Activated CD4-positive, alpha-beta memory T cell treated with anti-CD3 and anti-CD28 coated beads for 36 hours (primary cell): Measurements from ENCODE around the gene JAKMIP1. TPM values are rescaled to one million over a fixed set of nuclear protein-coding genes. Genes with fewer than 3 reads are reported as not detected.

Source experiments
- CTCF ChIA-PET: fragments of 350-600 bp; sonication (Branson Sonifier 250); formaldehyde crosslinking; loops from one replicate; lab custom pipeline; 2021; ENCODE audit warnings: antibody characterized with exemption, inconsistent platforms; lab: Charles Lee
- POLR2A ChIA-PET: fragments of 350-600 bp; sonication (Branson Sonifier 250); formaldehyde crosslinking; loops from one replicate; lab custom pipeline; 2021; ENCODE audit warnings: antibody characterized with exemption; lab: Charles Lee
- DNase-seq: peaks from one replicate; pipeline ENCODE4 v3.0.0-alpha.2; 2020
- H3K27ac Mint-ChIP-seq: one replicate; pipeline ENCODE4 v1.8.0; 2021; ENCODE audit warnings: mixed read lengths
- H3K27me3 Mint-ChIP-seq: one replicate; pipeline ENCODE4 v1.8.0; 2021; ENCODE audit warnings: mixed read lengths
- H3K36me3 Mint-ChIP-seq: one replicate; pipeline ENCODE4 v1.8.0; 2021; ENCODE audit warnings: mixed read lengths
- H3K4me1 Mint-ChIP-seq: one replicate; pipeline ENCODE4 v1.8.0; 2021; ENCODE audit warnings: low read depth, mixed read lengths
- H3K4me3 Mint-ChIP-seq: one replicate; pipeline ENCODE4 v1.8.0; 2021; ENCODE audit warnings: mild to moderate bottlenecking, mixed read lengths
- H3K9me3 Mint-ChIP-seq: one replicate; pipeline ENCODE4 v1.8.0; 2021; ENCODE audit warnings: mixed read lengths
- intact Hi-C: fragments of 100-400 bp; cut with micrococcal nuclease; formaldehyde crosslinking; loops from one replicate; pipeline ENCODE4 v1.15.1; 2023
- total RNA-seq, 2 experiments: library from RNA; stranded (reverse); gene quantifications; one replicate each; pipeline ENCODE4 v1.2.3, GENCODE V29; 2021

Gene JAKMIP1
- total RNA-seq, 2 experiments from 2014 or later, result 17.7 to 18.1 TPM

DNA sequence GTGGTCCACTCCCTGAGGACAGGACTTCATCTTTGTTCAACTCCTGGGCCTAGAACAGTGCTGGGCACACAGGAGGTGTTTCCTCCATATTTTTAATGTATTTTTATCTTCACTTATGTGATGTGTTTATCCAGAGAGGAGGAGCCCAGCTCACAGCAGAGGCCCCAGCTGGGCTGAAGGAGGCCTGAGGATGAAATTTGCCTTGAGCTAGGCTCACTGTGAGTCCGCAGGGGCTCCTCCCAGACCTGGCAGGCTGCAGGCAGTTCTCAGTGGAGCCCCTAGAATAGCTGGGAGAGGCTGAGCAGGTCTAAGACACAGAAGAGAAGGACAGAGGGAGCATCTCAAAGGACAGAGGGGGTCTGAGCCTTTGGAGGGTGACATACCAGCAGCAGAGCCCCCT lies 208.9 kb downstream of the JAKMIP1 start:
- H3K36me3 Mint-ChIP-seq, result no peaks in the 10 kb centered on the region
- no peak for DNase-seq
- no peak overlapping the region for H3K27ac Mint-ChIP-seq
- H3K9me3 Mint-ChIP-seq, result no peaks in the 10 kb centered on the region
- CTCF ChIA-PET, result no interaction called here
- no peaks in the 10 kb centered on the region for H3K27me3 Mint-ChIP-seq
- no peak overlapping the region for H3K4me3 Mint-ChIP-seq
- POLR2A ChIA-PET, result no interaction called here
- peaks cover 4% of the 10 kb centered on the region for H3K4me1 Mint-ChIP-seq
- intact Hi-C loops, result no loop called here

DNA sequence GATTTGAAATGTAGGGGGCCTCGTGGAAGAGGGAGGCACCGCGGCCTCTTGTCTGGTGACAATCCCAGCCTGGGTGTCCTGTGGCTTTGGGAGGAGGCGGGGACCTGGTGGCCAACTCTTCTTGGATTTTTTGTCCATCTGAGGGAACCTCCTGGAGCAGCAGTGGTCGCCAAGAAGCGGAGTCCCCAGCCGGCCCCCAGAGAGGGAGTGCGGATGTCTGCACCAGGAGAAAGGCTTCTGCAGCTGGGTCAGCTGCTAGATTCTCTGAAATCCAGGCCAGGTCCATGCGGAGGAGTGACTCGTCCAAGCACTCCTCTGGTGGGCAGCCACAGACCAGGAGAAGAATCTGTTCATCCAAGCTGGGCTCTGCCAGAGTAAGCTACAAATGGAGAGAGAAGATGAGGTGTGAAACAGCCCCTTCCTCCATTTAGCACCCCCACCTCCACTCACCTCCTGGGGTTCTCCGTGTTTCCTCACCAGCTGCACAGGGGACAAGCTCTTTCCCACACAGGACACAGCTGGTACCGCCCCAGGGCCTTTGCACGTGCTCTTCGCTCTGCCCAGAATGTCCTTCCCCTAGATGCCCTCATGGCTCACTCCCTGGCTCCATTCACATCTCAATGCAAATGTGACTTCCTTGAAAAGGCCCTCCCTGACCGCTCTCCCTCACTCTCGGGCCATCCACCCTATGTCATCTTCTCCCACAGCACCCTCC lies 209.7 kb downstream of the JAKMIP1 start:
- DNase-seq, result no peak
- intact Hi-C loops, result no loop called here
- H3K27ac Mint-ChIP-seq, result no peak overlapping the region
- H3K9me3 Mint-ChIP-seq, result no peaks in the 10 kb centered on the region
- no peaks in the 10 kb centered on the region for H3K27me3 Mint-ChIP-seq
- POLR2A ChIA-PET, result no interaction called here
- H3K36me3 Mint-ChIP-seq, result no peaks in the 10 kb centered on the region
- no peak overlapping the region for H3K4me3 Mint-ChIP-seq
- no peaks in the 10 kb centered on the region for H3K4me1 Mint-ChIP-seq
- CTCF ChIA-PET, result interaction anchor here (1.7 to 2.6 kb wide), 2 partner anchors 8 to 28 kb away, joined by 3 to 23 read pairs; partner anchors contain the start of gene C4orf50

DNA sequence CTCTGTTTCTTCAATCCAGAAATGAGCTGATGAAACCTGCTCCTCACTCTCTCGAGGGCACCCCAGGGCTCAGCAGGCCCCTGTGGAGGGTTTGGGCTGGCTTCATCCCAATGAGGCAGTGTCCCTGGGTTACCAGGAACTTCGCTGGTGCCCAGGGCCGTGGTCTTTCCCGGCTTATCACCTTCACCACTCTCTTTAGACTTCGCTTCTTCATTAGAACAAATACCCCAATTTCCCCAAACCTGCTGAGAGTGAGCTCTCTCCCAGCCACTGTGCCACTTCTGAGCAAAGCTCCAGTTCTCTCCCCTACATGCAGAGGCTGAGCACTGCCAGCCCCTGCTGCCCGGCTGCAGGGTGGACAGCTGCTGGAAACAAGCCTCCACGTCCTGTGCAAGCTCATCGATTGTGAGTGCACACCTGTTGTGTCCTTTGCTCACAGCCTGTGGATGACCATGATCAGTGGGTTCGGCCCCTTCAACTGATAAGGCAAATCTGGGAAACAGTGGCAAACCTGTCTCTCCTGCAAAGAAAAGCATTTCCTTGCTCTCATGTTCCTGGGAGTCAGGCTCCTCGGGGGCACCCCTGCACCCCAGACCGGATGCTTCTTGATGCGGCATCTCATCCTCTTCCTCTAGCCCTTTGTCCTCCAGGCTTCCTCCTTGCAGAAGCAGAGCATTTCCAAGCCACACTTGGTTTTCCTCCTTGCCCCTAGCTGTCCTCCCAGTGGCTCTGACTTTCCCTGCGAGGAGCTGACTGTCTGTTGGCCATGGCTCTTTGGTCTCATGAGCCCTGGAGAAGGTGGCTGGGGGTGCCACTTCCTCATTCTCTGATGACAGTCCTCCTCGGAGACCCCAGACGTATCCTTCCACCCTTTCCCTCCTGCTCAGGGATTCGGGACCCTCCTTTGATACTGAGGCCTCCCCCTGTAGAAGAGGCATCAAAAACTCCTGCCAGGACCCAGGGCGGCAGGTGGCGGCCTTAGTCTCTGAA lies 210.8 kb downstream of the JAKMIP1 start:
- intact Hi-C loops, result no loop called here
- peaks cover 6% of the 10 kb centered on the region for H3K9me3 Mint-ChIP-seq
- CTCF ChIA-PET, result interaction anchor here (1.0 to 2.6 kb wide), 3 partner anchors 9 to 261 kb away, joined by 3 to 23 read pairs (median 3); partner anchors contain the start of gene C4orf50

DNA sequence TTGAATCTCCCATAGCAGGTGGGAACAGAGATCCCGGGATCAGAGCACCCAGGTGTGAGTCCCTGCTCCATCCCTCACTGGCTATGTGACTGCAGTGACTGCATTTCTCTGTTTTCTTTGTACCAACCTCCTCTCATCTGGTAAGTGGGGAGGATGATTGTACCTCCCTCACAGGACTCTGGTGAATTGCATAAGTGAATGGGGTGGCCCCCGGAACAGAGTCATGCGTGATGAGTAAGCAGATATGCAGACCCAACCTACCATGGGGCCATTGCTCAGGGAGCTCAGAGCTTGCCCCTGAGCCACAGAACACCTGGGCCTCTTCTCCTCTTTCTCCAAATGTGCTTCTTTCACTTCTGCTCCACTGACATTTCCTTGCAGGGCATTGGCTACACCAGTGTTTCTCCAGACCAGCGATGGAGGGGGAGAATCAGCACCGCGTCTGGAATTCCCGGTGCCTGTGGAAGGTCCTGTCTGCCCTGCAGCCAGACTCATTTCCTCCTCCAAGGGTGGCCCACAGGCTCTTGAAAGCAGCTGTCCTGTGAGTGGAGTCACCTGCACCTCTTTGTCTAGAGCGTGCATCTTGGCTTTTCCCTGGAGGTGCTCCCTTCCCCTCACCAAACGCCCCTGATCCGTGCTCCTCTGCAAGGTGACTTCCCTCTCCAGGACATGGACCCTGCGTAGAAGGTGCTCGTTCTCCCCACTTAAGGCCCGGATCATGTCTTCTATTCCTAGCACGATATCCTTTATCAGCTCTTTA lies 212.1 kb downstream of the JAKMIP1 start:
- no peaks in the 10 kb centered on the region for H3K36me3 Mint-ChIP-seq
- POLR2A ChIA-PET, result no interaction called here
- no peak overlapping the region for H3K27ac Mint-ChIP-seq
- H3K4me1 Mint-ChIP-seq, result no peaks in the 10 kb centered on the region
- H3K4me3 Mint-ChIP-seq, result no peak overlapping the region
- intact Hi-C loops, result no loop called here
- peaks cover 17% of the 10 kb centered on the region for H3K9me3 Mint-ChIP-seq
- H3K27me3 Mint-ChIP-seq, result peaks cover 2% of the 10 kb centered on the region
- CTCF ChIA-PET, result interaction anchor here (1.0 to 2.6 kb wide), 3 partner anchors 11 to 263 kb away, joined by 3 to 23 read pairs (median 4); no protein-coding TSS in a partner anchor
- no peak for DNase-seq

More for the DNA sequence above, 210.8 kb downstream of the JAKMIP1 start:
- H3K4me3 Mint-ChIP-seq, result no peak overlapping the region
- POLR2A ChIA-PET, result no interaction called here
- no peaks in the 10 kb centered on the region for H3K27me3 Mint-ChIP-seq
- H3K27ac Mint-ChIP-seq, result no peak overlapping the region
- no peak for DNase-seq
- H3K36me3 Mint-ChIP-seq, result no peaks in the 10 kb centered on the region
- H3K4me1 Mint-ChIP-seq, result no peaks in the 10 kb centered on the region

DNA sequence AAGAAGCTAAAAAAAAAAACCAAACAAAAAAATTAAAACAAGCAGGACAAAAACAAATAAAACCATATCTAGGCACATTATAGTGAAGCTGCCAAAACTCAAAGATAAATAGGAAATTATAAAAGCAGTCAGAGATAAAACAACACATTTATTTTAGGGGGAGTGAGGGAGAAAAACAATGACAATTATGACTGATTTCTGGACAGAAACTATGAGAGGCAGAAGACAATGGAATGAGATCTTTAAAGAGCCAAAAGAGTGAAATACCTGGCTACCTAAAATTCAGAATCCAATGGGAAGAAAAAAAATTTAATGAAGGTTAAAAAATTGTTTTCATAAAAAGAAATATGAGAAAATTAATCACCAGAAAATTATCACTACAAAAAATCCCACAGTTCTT lies 215.5 kb downstream of the JAKMIP1 start:
- DNase-seq, result no peak
- no peaks in the 10 kb centered on the region for H3K4me1 Mint-ChIP-seq
- CTCF ChIA-PET, result no interaction called here
- peaks cover 17% of the 10 kb centered on the region for H3K9me3 Mint-ChIP-seq
- no peaks in the 10 kb centered on the region for H3K36me3 Mint-ChIP-seq
- peaks cover 9% of the 10 kb centered on the region for H3K27me3 Mint-ChIP-seq
- POLR2A ChIA-PET, result no interaction called here
- no peak overlapping the region for H3K27ac Mint-ChIP-seq
- intact Hi-C loops, result no loop called here
- no peak overlapping the region for H3K4me3 Mint-ChIP-seq

DNA sequence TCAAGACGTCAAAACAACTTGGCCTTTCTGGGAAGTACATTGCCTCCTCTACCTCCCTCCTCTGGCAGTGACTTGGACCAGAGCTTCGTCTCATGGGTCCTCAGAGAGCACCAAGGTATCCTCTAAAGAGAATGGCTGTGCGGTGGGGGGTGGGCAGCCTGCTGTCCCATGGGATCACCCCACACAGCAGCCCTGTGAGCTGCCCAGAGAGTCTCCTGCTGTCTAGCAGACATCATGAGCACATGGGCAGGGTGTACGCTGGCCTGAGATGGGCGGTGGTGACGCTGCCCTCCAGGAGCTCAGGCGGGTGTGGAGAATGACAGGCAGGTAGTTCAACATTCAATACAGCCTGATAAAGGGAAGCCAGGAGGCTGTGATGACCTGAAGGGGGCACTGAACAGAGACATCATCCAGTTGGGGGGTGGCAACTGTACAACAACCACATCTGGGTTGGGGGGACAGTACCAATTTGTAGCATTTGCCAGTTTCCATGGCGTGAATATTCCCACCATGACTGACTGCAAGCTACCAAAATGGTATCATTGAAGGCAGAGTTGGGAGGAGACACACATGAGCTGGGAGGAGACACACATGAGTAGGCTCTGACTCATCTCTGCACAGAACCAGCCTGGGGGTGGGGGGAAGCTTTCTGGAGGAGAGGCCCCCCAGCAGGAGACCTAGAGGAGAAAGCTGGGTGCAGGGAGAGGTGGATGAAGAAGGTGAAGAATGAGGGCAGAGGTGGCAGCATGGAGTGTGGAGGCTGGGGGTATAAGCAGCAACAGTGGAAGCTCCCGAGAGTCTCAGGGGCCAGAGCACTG lies 218.0 kb downstream of the JAKMIP1 start:
- Mint-ChIP-seq H3K36me3 (no peaks in the 10 kb centered on the region), H3K9me3 (peaks cover 17% of the 10 kb centered on the region), H3K27ac (no peak overlapping the region), H3K27me3 (peaks cover 11% of the 10 kb centered on the region), H3K4me3 (no peak overlapping the region), H3K4me1 (no peaks in the 10 kb centered on the region)
- no peak for DNase-seq
- POLR2A ChIA-PET, result no interaction called here
- intact Hi-C loops, result no loop called here
- CTCF ChIA-PET, result interaction anchor here (1.1 to 2.3 kb wide), 2 partner anchors 16 to 36 kb away, joined by 4 to 13 read pairs; partner anchors contain the start of gene C4orf50

DNA sequence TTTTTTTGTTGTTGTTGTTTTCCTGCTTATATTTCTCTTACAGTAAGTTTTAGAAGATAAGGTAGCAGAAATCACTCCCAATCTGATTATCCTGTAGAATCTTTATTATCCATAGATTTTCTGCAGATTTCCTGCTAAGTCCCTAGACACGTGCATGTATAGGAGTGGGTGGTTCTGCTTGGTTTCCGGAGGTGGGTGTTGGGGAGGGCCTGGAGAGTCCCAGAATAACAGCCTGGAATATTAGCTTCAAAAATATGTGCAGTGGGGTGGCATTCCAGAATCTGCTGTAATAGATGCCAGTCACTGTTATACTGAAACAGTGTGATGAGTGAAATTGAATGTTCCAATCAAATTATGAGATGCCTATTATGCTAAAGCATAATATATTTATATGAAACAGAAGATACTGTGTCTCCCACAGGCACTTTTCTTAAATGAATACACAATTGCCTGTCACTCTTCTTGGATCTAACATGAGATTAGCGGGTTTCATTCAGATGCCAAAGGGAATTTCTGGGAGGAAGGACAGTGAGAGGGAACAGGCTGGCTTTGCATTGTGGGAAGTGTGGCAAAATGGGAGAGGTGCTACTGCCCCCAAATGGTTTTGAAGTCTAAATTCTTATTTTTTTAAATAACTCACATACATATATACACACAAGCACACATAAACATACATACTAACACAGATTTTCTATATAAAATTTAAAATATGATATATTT lies 219.8 kb downstream of the JAKMIP1 start:
- intact Hi-C loops, result no loop called here
- POLR2A ChIA-PET, result no interaction called here
- H3K4me3 Mint-ChIP-seq, result no peak overlapping the region

DNA sequence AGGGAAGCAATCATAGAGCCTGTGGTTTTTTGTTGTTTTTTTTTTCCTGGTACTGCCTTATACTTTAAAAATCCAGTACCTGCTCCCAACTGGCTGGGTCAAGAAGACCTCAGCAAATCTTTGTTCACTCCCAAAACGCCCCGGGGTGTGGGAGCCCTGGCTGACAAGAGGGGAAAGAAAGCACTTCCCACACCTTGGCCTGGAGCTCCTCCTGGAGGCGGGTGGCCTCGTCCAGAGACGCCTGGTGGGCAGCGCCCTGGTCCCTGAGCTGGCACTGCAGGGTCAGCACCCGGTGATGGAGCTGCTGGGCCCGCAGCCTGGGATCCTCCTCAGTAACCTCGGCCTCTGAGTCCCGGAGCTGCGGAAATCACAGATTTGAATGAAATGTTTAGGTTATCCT lies 220.4 kb downstream of the JAKMIP1 start:
- peaks cover 13% of the 10 kb centered on the region for H3K27me3 Mint-ChIP-seq
- ChIA-PET CTCF (no interaction called here), POLR2A (no interaction called here)
- peaks cover 16% of the 10 kb centered on the region for H3K9me3 Mint-ChIP-seq
- no peak overlapping the region for H3K4me3 Mint-ChIP-seq
- no peaks in the 10 kb centered on the region for H3K4me1 Mint-ChIP-seq
- no peak overlapping the region for H3K27ac Mint-ChIP-seq
- peak; percentile 24 for DNase-seq
- intact Hi-C loops, result no loop called here
- H3K36me3 Mint-ChIP-seq, result no peaks in the 10 kb centered on the region

More for the DNA sequence above, 219.8 kb downstream of the JAKMIP1 start:
- Mint-ChIP-seq H3K27ac (no peak overlapping the region), H3K27me3 (peaks cover 13% of the 10 kb centered on the region), H3K36me3 (no peaks in the 10 kb centered on the region), H3K9me3 (peaks cover 17% of the 10 kb centered on the region), H3K4me1 (no peaks in the 10 kb centered on the region)
- no peak for DNase-seq
- CTCF ChIA-PET, result no interaction called here

DNA sequence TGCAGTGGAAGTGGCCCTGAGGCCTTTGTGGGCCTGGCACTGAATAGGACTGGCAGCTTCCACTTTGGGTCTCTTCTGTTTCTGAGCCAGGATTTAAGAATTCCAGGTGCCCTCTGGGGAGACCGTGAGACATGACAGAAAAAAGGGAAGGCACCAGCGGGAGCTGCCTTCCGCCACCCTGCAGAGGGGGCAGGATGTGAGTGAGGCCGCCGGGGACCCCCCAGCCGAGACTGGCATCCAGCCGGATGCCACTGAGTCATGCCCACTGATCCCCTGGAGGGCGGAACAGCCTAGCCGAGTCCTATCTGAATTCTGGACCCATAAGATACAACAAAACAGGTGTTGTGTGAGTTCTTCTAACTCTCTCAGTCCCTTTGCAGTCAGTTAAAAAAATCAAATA lies 223.4 kb downstream of the JAKMIP1 start:
- Mint-ChIP-seq H3K4me1 (no peaks in the 10 kb centered on the region), H3K27me3 (peaks cover 9% of the 10 kb centered on the region), H3K4me3 (no peak overlapping the region), H3K36me3 (no peaks in the 10 kb centered on the region), H3K27ac (no peak overlapping the region), H3K9me3 (no peaks in the 10 kb centered on the region)
- ChIA-PET POLR2A (no interaction called here), CTCF (no interaction called here)
- intact Hi-C loops, result no loop called here
- no peak for DNase-seq

DNA sequence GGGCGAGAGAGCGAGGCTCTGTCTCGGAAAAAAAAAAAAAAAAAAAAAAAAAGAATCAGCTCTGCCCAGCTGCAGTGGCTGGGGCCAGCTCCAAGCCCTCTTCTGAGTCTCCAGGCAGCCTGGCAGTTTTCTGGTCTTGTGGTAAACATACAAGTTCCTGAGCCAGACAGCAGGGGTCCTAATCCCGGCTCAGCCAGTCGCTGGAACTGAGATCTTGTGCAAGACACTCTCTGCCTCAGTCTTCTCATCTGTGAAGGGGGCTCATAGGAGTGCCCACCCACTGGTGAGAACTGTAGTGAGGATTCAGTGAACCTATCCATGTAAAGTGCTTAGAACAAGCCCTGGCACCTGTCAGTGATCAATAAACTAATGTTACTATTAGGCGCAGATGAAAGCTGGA lies 223.9 kb downstream of the JAKMIP1 start:
- no peak for DNase-seq
- ChIA-PET CTCF (interaction anchor here (0.8 kb wide), 1 partner anchor 22 kb away, joined by 3 read pairs; no protein-coding TSS in a partner anchor), POLR2A (no interaction called here)
- H3K4me3 Mint-ChIP-seq, result no peak overlapping the region
- H3K4me1 Mint-ChIP-seq, result no peaks in the 10 kb centered on the region
- H3K36me3 Mint-ChIP-seq, result no peaks in the 10 kb centered on the region
- no peaks in the 10 kb centered on the region for H3K9me3 Mint-ChIP-seq
- intact Hi-C loops, result no loop called here
- peaks cover 9% of the 10 kb centered on the region for H3K27me3 Mint-ChIP-seq
- H3K27ac Mint-ChIP-seq, result no peak overlapping the region
